ENCODE data around the gene ADSS1. TPM values are rescaled to one million over a fixed set of nuclear protein-coding genes. Genes with fewer than 3 reads are reported as not detected.

ADSS1 gene
- total RNA-seq, 1 donor from 2014 or later, result 5.1 TPM

GRCh38 chr14:104688505-104689108, 35.4 kb upstream of the ADSS1 start:
- peak overlapping the region; percentile 93 for H3K4me3 ChIP-seq
- no peaks in the 10 kb centered on the region for H3K9me3 ChIP-seq
- no peak for TF ChIP-seq CTCF (IDR thresholded peaks at IDR 0.05)
- DNase-seq (peak; percentile 75), ATAC-seq (peak; percentile 31 to 38)
- H3K27ac ChIP-seq, result peak overlapping the region; percentile 87
- H3K4me1 ChIP-seq, result peaks cover 60% of the 10 kb centered on the region
- no peaks in the 10 kb centered on the region for H3K36me3 ChIP-seq
- H3K27me3 ChIP-seq (ENCODE audit: low read depth), result no peaks in the 10 kb centered on the region
- intact Hi-C loops (cut with DNase I), result no loop called here

- Histone ChIP-seq H3K36me3 (no peaks in the 10 kb centered on the region), H3K9me3 (no peaks in the 10 kb centered on the region), H3K4me3 (peak within 1 kb of the TSS; percentile 93), H3K4me1 (peaks cover 67% of the 10 kb centered on the region), H3K27me3 (ENCODE audit: low read depth) (no peaks in the 10 kb centered on the region), H3K27ac (peak within 1 kb of the TSS; percentile 87)
- intact Hi-C loops (cut with DNase I), result no loop called here
- ATAC-seq (peak; percentile 80 to 83), DNase-seq (peak; percentile 72)
- no peak for TF ChIP-seq CTCF (IDR thresholded peaks at IDR 0.05)
Measured at GRCh38 chr14:104689109-104689880, 34.7 kb upstream of the ADSS1 start, which contains the start of gene INF2. TSS of gene INF2 (plus strand) at chr14:104689618. CDS start at chr14:104701366, 11,748 bp downstream.

- Histone ChIP-seq H3K27ac (peak overlapping the region; percentile 87), H3K36me3 (no peaks in the 10 kb centered on the region), H3K27me3 (ENCODE audit: low read depth) (no peaks in the 10 kb centered on the region), H3K4me1 (peaks cover 75% of the 10 kb centered on the region), H3K4me3 (peak overlapping the region; percentile 93), H3K9me3 (no peaks in the 10 kb centered on the region)
- no peak for DNase-seq
- intact Hi-C loops (cut with DNase I), result no loop called here
- ATAC-seq, result peak; percentile 9 to 24
- no peak for TF ChIP-seq CTCF (IDR thresholded peaks at IDR 0.05)
Measured at GRCh38 chr14:104689881-104690711, 33.9 kb upstream of the ADSS1 start.

GRCh38 chr14:104690861-104691455, 33.1 kb upstream of the ADSS1 start:
- no peak for TF ChIP-seq CTCF (IDR thresholded peaks at IDR 0.05)
- Histone ChIP-seq H3K9me3 (no peaks in the 10 kb centered on the region), H3K27me3 (ENCODE audit: low read depth) (no peaks in the 10 kb centered on the region), H3K4me1 (peaks cover 83% of the 10 kb centered on the region), H3K36me3 (peaks cover 3% of the 10 kb centered on the region), H3K27ac (peak overlapping the region; percentile 87), H3K4me3 (peak overlapping the region; percentile 93)
- DNase-seq (no peak), ATAC-seq (no peak)
- intact Hi-C loops (cut with DNase I), result no loop called here

All from lower lobe of right lung (tissue), 2 donors.